HepG2 (cell line): ENCODE measurements around the gene WNK2. TPM values are rescaled to one million over a fixed set of nuclear protein-coding genes. Genes with fewer than 3 reads are reported as not detected.
A peak's percentile ranks its signal among the peaks of the same experiment; 100 is the strongest.

Experiments used
- CENPX ChIP-seq: sonication (generic); formaldehyde crosslinking; IDR thresholded peaks from 2 replicates; pipeline ENCODE4 v1.9.0; 2021; ENCODE audit warnings: mild to moderate bottlenecking, missing genetic modification reagents, moderate library complexity
- ELF3 ChIP-seq: IDR thresholded peaks from 2 replicates; pipeline ENCODE4 v1.6.1; 2016; ENCODE audit warnings: missing genetic modification reagents, missing compliant biosample characterization
- EP300 ChIP-seq, 3 experiments: sonication (generic) in 1 of 3; formaldehyde crosslinking in 1 of 3; IDR thresholded peaks; 2 replicates each; pipeline versions ENCODE4 v1.5.1 to v1.6.1; 2011 to 2020; ENCODE audit warnings: low read depth in 2 of 3, low read length in 2 of 3, borderline replicate concordance in 1 of 3, improper control_type of control experiment in 1 of 3, mild to moderate bottlenecking in 1 of 3, missing genetic modification reagents in 1 of 3, moderate library complexity in 1 of 3
- ESRRA ChIP-seq: sonication (generic); formaldehyde crosslinking; IDR thresholded peaks from 2 replicates; pipeline ENCODE4 v1.5.1; 2020; ENCODE audit warnings: mild to moderate bottlenecking, low read depth, missing genetic modification reagents
- FOXP1 ChIP-seq, 2 experiments: fragments of 450-650 bp in 1 of 2; IDR thresholded peaks; 2 replicates each; pipeline ENCODE4 v1.6.1; 2017 to 2018; ENCODE audit warnings: antibody characterized with exemption in 1 of 2
- GATAD2A ChIP-seq: IDR thresholded peaks from 2 replicates; pipeline ENCODE4 v1.6.1; 2016
- HOXA5 ChIP-seq: sonication (generic); formaldehyde crosslinking; IDR thresholded peaks from 2 replicates; pipeline ENCODE4 v1.4.0; 2020; ENCODE audit warnings: missing genetic modification reagents
- KAT8 ChIP-seq: IDR thresholded peaks from 2 replicates; pipeline ENCODE4 v1.6.1; 2016; ENCODE audit warnings: missing genetic modification reagents, missing compliant biosample characterization
- MAFF ChIP-seq: IDR thresholded peaks from 2 replicates; pipeline ENCODE4 v1.6.1; 2011; ENCODE audit warnings: low read depth, low read length, improper control_type of control experiment
- MAFG ChIP-seq: sonication (generic); formaldehyde crosslinking; IDR thresholded peaks from 2 replicates; pipeline ENCODE4 v1.5.1; 2020; ENCODE audit warnings: mild to moderate bottlenecking, missing genetic modification reagents
- MYC ChIP-seq: sonication (generic); formaldehyde crosslinking; IDR thresholded peaks from 2 replicates; pipeline ENCODE4 v1.9.0; 2021; ENCODE audit warnings: missing genetic modification reagents, borderline replicate concordance
- NCOA1 ChIP-seq: sonication (generic); formaldehyde crosslinking; IDR thresholded peaks from 2 replicates; pipeline ENCODE4 v1.9.0; 2021; ENCODE audit warnings: missing genetic modification reagents
- RARA ChIP-seq: IDR thresholded peaks from 2 replicates; pipeline ENCODE4 v1.6.1; 2016; ENCODE audit warnings: missing genetic modification reagents, missing compliant biosample characterization
- SAP130 ChIP-seq: IDR thresholded peaks from 2 replicates; pipeline ENCODE4 v1.6.1; 2016; ENCODE audit warnings: low read depth
- SRSF9 ChIP-seq: fragments of 200-400 bp; formaldehyde crosslinking; IDR thresholded peaks from 2 replicates; pipeline ENCODE4 v1.6.1; 2018; ENCODE audit warnings: borderline replicate concordance, mild to moderate bottlenecking, low read depth, low read length; ENCODE audit not compliant: insufficient read depth, poor library complexity, severe bottlenecking
- THAP11 ChIP-seq: IDR thresholded peaks from 2 replicates; pipeline ENCODE4 v1.6.1; 2016; ENCODE audit warnings: missing biosample characterization, missing genetic modification reagents
- ZBTB33 ChIP-seq: sonication (generic); formaldehyde crosslinking; IDR thresholded peaks from 2 replicates; pipeline ENCODE4 v1.4.0; 2020; ENCODE audit warnings: missing genetic modification reagents
- ZBTB38 ChIP-seq: sonication (generic); formaldehyde crosslinking; IDR thresholded peaks from 2 replicates; pipeline ENCODE4 v1.5.1; 2020; ENCODE audit warnings: mild to moderate bottlenecking, missing genetic modification reagents
- ZC3H13 ChIP-seq: sonication (generic); formaldehyde crosslinking; IDR thresholded peaks from 2 replicates; pipeline ENCODE4 v1.8.1; 2023; ENCODE audit warnings: mild to moderate bottlenecking, missing genetic modification reagents, moderate library complexity
- ZNF414 ChIP-seq: sonication (generic); formaldehyde crosslinking; IDR thresholded peaks from 2 replicates; pipeline ENCODE4 v1.5.0; 2020; ENCODE audit warnings: missing genetic modification reagents
- polyA plus RNA-seq, 8 experiments: library from polyadenylated mRNA; depleted of rRNA in 3 of 8; stranded (reverse) in 7 of 8; unstranded in 1 of 8; fragments of >200 nt; fragmentation: Illumina TruSeq in 4 of 8; extraction: Trizol in 4 of 8; gene quantifications; 2 replicates each; pipeline versions ENCODE4 v1.2.1 to v1.2.3, GENCODE V29; 2011 to 2016; ENCODE audit warnings: low read depth in 4 of 8, missing spikeins in 1 of 8, mixed read lengths in 1 of 8; ENCODE audit not compliant: insufficient read depth in 1 of 8
- total RNA-seq, 5 experiments: library from RNA; depleted of rRNA; stranded (reverse); fragments of >200 nt; fragmentation: Illumina TruSeq; extraction: Trizol; gene quantifications; 2 replicates each; pipeline ENCODE4 v1.2.3, GENCODE V29; 2016; ENCODE audit warnings: low read depth in 1 of 5
- TF ChIP-seq, protein P1 (sequence below): fragments of 450-650 bp; IDR thresholded peaks from 2 replicates; pipeline ENCODE4 v1.6.1; 2016
- TF ChIP-seq, protein P2 (sequence below): sonication (generic); formaldehyde crosslinking; IDR thresholded peaks from 2 replicates; pipeline ENCODE4 v1.4.0; 2020; ENCODE audit warnings: missing genetic modification reagents

The WNK2 gene
- total and polyA plus RNA-seq, 2 of the 13 experiments (the other 11 are each of a cell fraction or from before 2014, with no cell fraction given), result 10.5 to 12.0 TPM

- peak in 1 of 2 experiments; percentile 63; a peak in 2 of 4 replicates for TF ChIP-seq EP300 (IDR thresholded peaks at IDR 0.05; ENCODE audit: low read depth in 2 of 2, low read length in 2 of 2)
- no peak for TF ChIP-seq EP300 (CRISPR knock-in tag; IDR thresholded peaks at IDR 0.05; ENCODE audit: borderline replicate concordance)
- TF ChIP-seq MAFF, result peak; percentile 23; the same call in 1 of the 2 replicates
- peak; percentile 49; the same call in 1 of the 2 replicates for TF ChIP-seq ZBTB33
- no peak for TF ChIP-seq FOXP1 (IDR thresholded peaks at IDR 0.05)
- TF ChIP-seq FOXP1 (CRISPR knock-in tag; IDR thresholded peaks at IDR 0.05), result peak; percentile 50; the same call in 1 of the 2 replicates
- no peak for TF ChIP-seq ZNF414 (CRISPR knock-in tag)
- TF ChIP-seq MAFG (CRISPR knock-in tag), result no peak
- TF ChIP-seq ZC3H13 (CRISPR knock-in tag), result no peak
- TF ChIP-seq, protein P1, sequence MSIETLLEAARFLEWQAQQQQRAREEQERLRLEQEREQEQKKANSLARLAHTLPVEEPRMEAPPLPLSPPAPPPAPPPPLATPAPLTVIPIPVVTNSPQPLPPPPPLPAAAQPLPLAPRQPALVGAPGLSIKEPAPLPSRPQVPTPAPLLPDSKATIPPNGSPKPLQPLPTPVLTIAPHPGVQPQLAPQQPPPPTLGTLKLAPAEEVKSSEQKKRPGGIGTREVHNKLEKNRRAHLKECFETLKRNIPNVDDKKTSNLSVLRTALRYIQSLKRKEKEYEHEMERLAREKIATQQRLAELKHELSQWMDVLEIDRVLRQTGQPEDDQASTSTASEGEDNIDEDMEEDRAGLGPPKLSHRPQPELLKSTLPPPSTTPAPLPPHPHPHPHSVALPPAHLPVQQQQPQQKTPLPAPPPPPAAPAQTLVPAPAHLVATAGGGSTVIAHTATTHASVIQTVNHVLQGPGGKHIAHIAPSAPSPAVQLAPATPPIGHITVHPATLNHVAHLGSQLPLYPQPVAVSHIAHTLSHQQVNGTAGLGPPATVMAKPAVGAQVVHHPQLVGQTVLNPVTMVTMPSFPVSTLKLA, result peak; percentile 70
- TF ChIP-seq ZBTB38 (CRISPR knock-in tag), result 0 out of 2 replicates have a peak, but pooled peaks have one; percentile 14
- peak; percentile 24; the same call in 1 of the 2 replicates for TF ChIP-seq KAT8 (CRISPR knock-in tag)
- peak; percentile 72; the same call in 1 of the 2 replicates for TF ChIP-seq MYC
- TF ChIP-seq CENPX, result no peak
- no peak for TF ChIP-seq HOXA5 (CRISPR knock-in tag)
- peak; percentile 59 for TF ChIP-seq THAP11 (CRISPR knock-in tag)
- no peak for TF ChIP-seq NCOA1 (CRISPR knock-in tag)
- TF ChIP-seq, protein P2, sequence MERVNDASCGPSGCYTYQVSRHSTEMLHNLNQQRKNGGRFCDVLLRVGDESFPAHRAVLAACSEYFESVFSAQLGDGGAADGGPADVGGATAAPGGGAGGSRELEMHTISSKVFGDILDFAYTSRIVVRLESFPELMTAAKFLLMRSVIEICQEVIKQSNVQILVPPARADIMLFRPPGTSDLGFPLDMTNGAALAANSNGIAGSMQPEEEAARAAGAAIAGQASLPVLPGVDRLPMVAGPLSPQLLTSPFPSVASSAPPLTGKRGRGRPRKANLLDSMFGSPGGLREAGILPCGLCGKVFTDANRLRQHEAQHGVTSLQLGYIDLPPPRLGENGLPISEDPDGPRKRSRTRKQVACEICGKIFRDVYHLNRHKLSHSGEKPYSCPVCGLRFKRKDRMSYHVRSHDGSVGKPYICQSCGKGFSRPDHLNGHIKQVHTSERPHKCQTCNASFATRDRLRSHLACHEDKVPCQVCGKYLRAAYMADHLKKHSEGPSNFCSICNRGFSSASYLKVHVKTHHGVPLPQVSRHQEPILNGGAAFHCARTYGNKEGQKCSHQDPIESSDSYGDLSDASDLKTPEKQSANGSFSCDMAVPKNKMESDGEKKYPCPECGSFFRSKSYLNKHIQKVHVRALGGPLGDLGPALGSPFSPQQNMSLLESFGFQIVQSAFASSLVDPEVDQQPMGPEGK, result peak; percentile 60
- no peak for TF ChIP-seq SRSF9
- peak; percentile 69 for TF ChIP-seq SAP130
- peak; percentile 92 for TF ChIP-seq RARA
- no peak for TF ChIP-seq ESRRA (CRISPR knock-in tag)
- 0 out of 2 replicates have a peak, but pooled peaks have one; percentile 20 for TF ChIP-seq ELF3 (CRISPR knock-in tag)
- TF ChIP-seq GATAD2A (CRISPR knock-in tag), result peak; percentile 70
Measured at GRCh38 chr9:93288891-93289883, 105.2 kb downstream of the WNK2 start (continued).
